ENCODE measurements around the gene FRMPD4. TPM values are rescaled to one million over a fixed set of nuclear protein-coding genes. Genes with fewer than 3 reads are reported as not detected.

Gene FRMPD4
- total RNA-seq, 4 donors from 2014 or later, result 0.16 TPM; not detected in 3

- TF ChIP-seq CTCF (IDR thresholded peaks at IDR 0.05) (no peak), POLR2A (IDR thresholded peaks at IDR 0.05) (no peak)
- H3K4me3 ChIP-seq (ENCODE audit: low read depth, poor library complexity, severe bottlenecking), result no peak overlapping the region
- no peak for DNase-seq (ENCODE audit: low spot score in 2 of 2)
- intact Hi-C loops (cut with DNase I; ENCODE audit: low total_unique reads), result no loop called here
- 72 to 86% methylated on average over 5 of the region's 5 CpGs for WGBS, 2 donors
These were observed 96.5 kb downstream of the FRMPD4 start for GRCh38 chrX:12234534-12235329.

GRCh38 chrX:12236156-12236555 lies 97.9 kb downstream of the FRMPD4 start:
- no peak for DNase-seq (ENCODE audit: low spot score in 2 of 2)
- intact Hi-C loops (cut with DNase I; ENCODE audit: low total_unique reads), result no loop called here
- 54 to 70% methylated on average over 2 of the region's 2 CpGs for WGBS, 2 donors
- TF ChIP-seq POLR2A (IDR thresholded peaks at IDR 0.05) (no peak), CTCF (IDR thresholded peaks at IDR 0.05) (no peak)
- H3K4me3 ChIP-seq (ENCODE audit: low read depth, poor library complexity, severe bottlenecking), result no peak overlapping the region

GRCh38 chrX:12237131-12237530 lies 98.9 kb downstream of the FRMPD4 start:
- intact Hi-C loops (cut with DNase I; ENCODE audit: low total_unique reads), result no loop called here
- no peak for DNase-seq (ENCODE audit: low spot score in 2 of 2)
- TF ChIP-seq CTCF (IDR thresholded peaks at IDR 0.05) (no peak), POLR2A (IDR thresholded peaks at IDR 0.05) (no peak)
- H3K4me3 ChIP-seq (ENCODE audit: low read depth, poor library complexity, severe bottlenecking), result no peak overlapping the region

- 66 to 94% methylated on average over 2 of the region's 2 CpGs for WGBS, 2 donors
- no peak for TF ChIP-seq CTCF (IDR thresholded peaks at IDR 0.05)
- no peak for TF ChIP-seq POLR2A (IDR thresholded peaks at IDR 0.05)
- no peak for DNase-seq (ENCODE audit: low spot score in 2 of 2)
- intact Hi-C loops (cut with DNase I; ENCODE audit: low total_unique reads), result no loop called here
- H3K4me3 ChIP-seq (ENCODE audit: low read depth, poor library complexity, severe bottlenecking), result no peak overlapping the region
These were observed 99.5 kb downstream of the FRMPD4 start for GRCh38 chrX:12237771-12238170.

- WGBS, 2 donors, result 67 to 88% methylated on average over 5 of the region's 5 CpGs
- DNase-seq (ENCODE audit: low spot score in 2 of 2), result no peak
- no peak for TF ChIP-seq POLR2A (IDR thresholded peaks at IDR 0.05)
- TF ChIP-seq CTCF (IDR thresholded peaks at IDR 0.05), result no peak
- intact Hi-C loops (cut with DNase I; ENCODE audit: low total_unique reads), result no loop called here
- no peak overlapping the region for H3K4me3 ChIP-seq (ENCODE audit: low read depth, poor library complexity, severe bottlenecking)
These were observed 101.2 kb downstream of the FRMPD4 start for GRCh38 chrX:12239356-12240082.

All from lower leg skin (tissue), 4 donors.